ENCODE data around the gene C11orf68.

Gene C11orf68

GRCh38 chr11:65871811-65872548 lies 46.9 kb downstream of the C11orf68 start:
- Histone ChIP-seq H3K4me3 (ENCODE audit: low read length) (peak overlapping the region; percentile 45; the same call in 1 of the 2 replicates), H3K27me3 (ENCODE audit: control insufficient read depth, insufficient read depth, low read length) (no peaks in the 10 kb centered on the region), H3K27ac (ENCODE audit: low read length) (no peak overlapping the region), H3K4me1 (ENCODE audit: control insufficient read depth, insufficient read depth, low read length) (no peaks in the 10 kb centered on the region), H3K9me3 (ENCODE audit: control insufficient read depth, insufficient read depth, low read length) (no peaks in the 10 kb centered on the region), H3K36me3 (ENCODE audit: control insufficient read depth, insufficient read depth, low read length) (no peaks in the 10 kb centered on the region)
- DNase-seq (ENCODE audit: low read depth, low spot score), result no peak
- no CpG with 5 or more reads among the region's 26 CpGs for WGBS (ENCODE audit: insufficient coverage, insufficient read length)

GRCh38 chr11:65870706-65871681 lies 47.9 kb downstream of the C11orf68 start:
- Histone ChIP-seq H3K4me1 (ENCODE audit: control insufficient read depth, insufficient read depth, low read length) (no peaks in the 10 kb centered on the region), H3K36me3 (ENCODE audit: control insufficient read depth, insufficient read depth, low read length) (no peaks in the 10 kb centered on the region), H3K27ac (ENCODE audit: low read length) (no peak overlapping the region), H3K9me3 (ENCODE audit: control insufficient read depth, insufficient read depth, low read length) (no peaks in the 10 kb centered on the region), H3K4me3 (ENCODE audit: low read length) (no peak overlapping the region), H3K27me3 (ENCODE audit: control insufficient read depth, insufficient read depth, low read length) (no peaks in the 10 kb centered on the region)
- WGBS (ENCODE audit: insufficient coverage, insufficient read length), result no CpG with 5 or more reads among the region's 24 CpGs
- DNase-seq (ENCODE audit: low read depth, low spot score), result no peak

GRCh38 chr11:65870307-65870658 lies 48.6 kb downstream of the C11orf68 start:
- Histone ChIP-seq H3K36me3 (ENCODE audit: control insufficient read depth, insufficient read depth, low read length) (peaks cover 6% of the 10 kb centered on the region; the same call in 1 of the 2 replicates), H3K27me3 (ENCODE audit: control insufficient read depth, insufficient read depth, low read length) (no peaks in the 10 kb centered on the region), H3K4me3 (ENCODE audit: low read length) (no peak overlapping the region)

GRCh38 chr11:65869643-65870306 lies 49.1 kb downstream of the C11orf68 start:
- H3K4me1 ChIP-seq (ENCODE audit: control insufficient read depth, insufficient read depth, low read length), result no peaks in the 10 kb centered on the region
- WGBS (ENCODE audit: insufficient coverage, insufficient read length), result no CpG with 5 or more reads among the region's 24 CpGs
- H3K9me3 ChIP-seq (ENCODE audit: control insufficient read depth, insufficient read depth, low read length), result no peaks in the 10 kb centered on the region
- DNase-seq (ENCODE audit: low read depth, low spot score), result no peak
- no peak overlapping the region for H3K27ac ChIP-seq (ENCODE audit: low read length)
- peaks cover 10% of the 10 kb centered on the region; the same call in 1 of the 2 replicates for H3K36me3 ChIP-seq (ENCODE audit: control insufficient read depth, insufficient read depth, low read length)
- H3K4me3 ChIP-seq (ENCODE audit: low read length), result no peak overlapping the region
- H3K27me3 ChIP-seq (ENCODE audit: control insufficient read depth, insufficient read depth, low read length), result no peaks in the 10 kb centered on the region

More at GRCh38 chr11:65870307-65870658, 48.6 kb downstream of the C11orf68 start:
- H3K9me3 ChIP-seq (ENCODE audit: control insufficient read depth, insufficient read depth, low read length), result no peaks in the 10 kb centered on the region
- no CpG with 5 or more reads among the region's 11 CpGs for WGBS (ENCODE audit: insufficient coverage, insufficient read length)
- no peak overlapping the region for H3K27ac ChIP-seq (ENCODE audit: low read length)
- no peak for DNase-seq (ENCODE audit: low read depth, low spot score)
- H3K4me1 ChIP-seq (ENCODE audit: control insufficient read depth, insufficient read depth, low read length), result no peaks in the 10 kb centered on the region

GRCh38 chr11:65868907-65869306 lies 50.0 kb downstream of the C11orf68 start:
- no peak for DNase-seq (ENCODE audit: low read depth, low spot score)
- Histone ChIP-seq H3K9me3 (ENCODE audit: control insufficient read depth, insufficient read depth, low read length) (no peaks in the 10 kb centered on the region), H3K27ac (ENCODE audit: low read length) (no peak overlapping the region), H3K4me3 (ENCODE audit: low read length) (no peak overlapping the region), H3K27me3 (ENCODE audit: control insufficient read depth, insufficient read depth, low read length) (no peaks in the 10 kb centered on the region), H3K36me3 (ENCODE audit: control insufficient read depth, insufficient read depth, low read length) (peaks cover 16% of the 10 kb centered on the region), H3K4me1 (ENCODE audit: control insufficient read depth, insufficient read depth, low read length) (no peaks in the 10 kb centered on the region)
- WGBS (ENCODE audit: insufficient coverage, insufficient read length), result no CpG with 5 or more reads among the region's 3 CpGs

GRCh38 chr11:65868076-65868667 lies 50.7 kb downstream of the C11orf68 start:
- Histone ChIP-seq H3K27me3 (ENCODE audit: control insufficient read depth, insufficient read depth, low read length) (no peaks in the 10 kb centered on the region), H3K4me3 (ENCODE audit: low read length) (peak overlapping the region; percentile 58; the same call in 1 of the 2 replicates), H3K27ac (ENCODE audit: low read length) (no peak overlapping the region), H3K9me3 (ENCODE audit: control insufficient read depth, insufficient read depth, low read length) (no peaks in the 10 kb centered on the region), H3K36me3 (ENCODE audit: control insufficient read depth, insufficient read depth, low read length) (peaks cover 19% of the 10 kb centered on the region), H3K4me1 (ENCODE audit: control insufficient read depth, insufficient read depth, low read length) (no peaks in the 10 kb centered on the region)
- DNase-seq (ENCODE audit: low read depth, low spot score), result no peak
- no CpG with 5 or more reads among the region's 19 CpGs for whole genome bisulfite sequencing (ENCODE audit: insufficient coverage, insufficient read length)

- Histone ChIP-seq H3K4me3 (ENCODE audit: low read length) (peak overlapping the region; percentile 58; the same call in 1 of the 2 replicates), H3K27ac (ENCODE audit: low read length) (no peak overlapping the region), H3K36me3 (ENCODE audit: control insufficient read depth, insufficient read depth, low read length) (peaks cover 19% of the 10 kb centered on the region), H3K4me1 (ENCODE audit: control insufficient read depth, insufficient read depth, low read length) (no peaks in the 10 kb centered on the region), H3K27me3 (ENCODE audit: control insufficient read depth, insufficient read depth, low read length) (no peaks in the 10 kb centered on the region), H3K9me3 (ENCODE audit: control insufficient read depth, insufficient read depth, low read length) (no peaks in the 10 kb centered on the region)
- DNase-seq (ENCODE audit: low read depth, low spot score), result no peak
- no CpG with 5 or more reads among the region's 29 CpGs for WGBS (ENCODE audit: insufficient coverage, insufficient read length)
These were observed 51.4 kb downstream of the C11orf68 start for GRCh38 chr11:65867284-65868071.
